H1 (cell line): ENCODE measurements around the gene RAD23A. TPM values are rescaled to one million over a fixed set of nuclear protein-coding genes. Genes with fewer than 3 reads are reported as not detected.

ENCODE experiments used
- ATF3 ChIP-seq: IDR thresholded peaks from 2 replicates; pipeline ENCODE4 v1.6.1; 2011; ENCODE audit warnings: low read depth, mild to moderate bottlenecking, low read length; ENCODE audit not compliant: insufficient read depth
- CHD1 ChIP-seq: IDR thresholded peaks from 2 replicates; pipeline ENCODE4 v1.6.1; 2012; ENCODE audit warnings: low read depth, low read length, improper control_type of control experiment
- CTCF ChIP-seq, 3 experiments: IDR thresholded peaks; 1 replicate in 2 of 3; 2 replicates in 1 of 3; pipeline versions ENCODE4 v1.5.1 to v1.6.1; 2011; ENCODE audit warnings: low read length in 3 of 3, mild to moderate bottlenecking in 3 of 3, inconsistent platforms in 2 of 3, low read depth in 1 of 3, moderate library complexity in 1 of 3; ENCODE audit not compliant: insufficient read depth in 1 of 3; ENCODE audit errors: control extremely low read depth in 1 of 3
- EGR1 ChIP-seq: IDR thresholded peaks from 2 replicates; pipeline ENCODE4 v1.6.1; 2011; ENCODE audit warnings: low read depth, low read length, borderline replicate concordance
- EP300 ChIP-seq, 2 experiments: IDR thresholded peaks; 1 replicate in 1 of 2; 2 replicates in 1 of 2; pipeline ENCODE4 v1.6.1; 2011 to 2012; ENCODE audit warnings: low read depth in 2 of 2, low read length in 2 of 2, mild to moderate bottlenecking in 2 of 2, borderline replicate concordance in 1 of 2, inconsistent platforms in 1 of 2, moderate library complexity in 1 of 2
- GTF2F1 ChIP-seq: IDR thresholded peaks from 2 replicates; pipeline ENCODE4 v1.6.1; 2012; ENCODE audit warnings: low read depth, low read length, improper control_type of control experiment, borderline replicate concordance
- JUN ChIP-seq: IDR thresholded peaks from 2 replicates; pipeline ENCODE4 v1.6.1; 2011; ENCODE audit warnings: low read depth, mild to moderate bottlenecking, improper control_type of control experiment, low read length
- KDM4A ChIP-seq: IDR thresholded peaks from one replicate; pipeline ENCODE4 v1.7.1; 2012; ENCODE audit warnings: low read depth, mild to moderate bottlenecking, moderate library complexity, low read length, inconsistent platforms; ENCODE audit not compliant: severe bottlenecking
- PHF8 ChIP-seq: fragments of 200-600 bp; sonication (generic); conservative IDR thresholded peaks from 2 replicates; pipeline ENCODE4 v1.7.1; 2012; ENCODE audit warnings: low read depth, mild to moderate bottlenecking, inconsistent platforms, low read length, moderate library complexity
- RAD21 ChIP-seq, 2 experiments: IDR thresholded peaks in 1 of 2; conservative IDR thresholded peaks in 1 of 2; 2 replicates each; pipeline ENCODE4 v1.6.1; 2011; ENCODE audit warnings: low read depth in 2 of 2, low read length in 2 of 2, improper control_type of control experiment in 1 of 2, inconsistent platforms in 1 of 2, mild to moderate bottlenecking in 1 of 2, moderate library complexity in 1 of 2
- SIX5 ChIP-seq: IDR thresholded peaks from 2 replicates; pipeline ENCODE4 v1.6.1; 2011; ENCODE audit warnings: mild to moderate bottlenecking, low read depth, low read length
- SP1 ChIP-seq: IDR thresholded peaks from 2 replicates; pipeline ENCODE4 v1.6.1; 2011; ENCODE audit warnings: low read depth, low read length
- SRF ChIP-seq: IDR thresholded peaks from 2 replicates; pipeline ENCODE4 v1.6.1; 2011; ENCODE audit warnings: mild to moderate bottlenecking, low read depth, low read length, moderate library complexity
- SUZ12 ChIP-seq: fragments of 200-600 bp; sonication (generic); IDR thresholded peaks from 2 replicates; pipeline ENCODE4 v1.6.1; 2012; ENCODE audit warnings: mild to moderate bottlenecking, inconsistent platforms, low read length, moderate library complexity, mixed read lengths
- YY1 ChIP-seq: IDR thresholded peaks from 2 replicates; pipeline ENCODE4 v1.6.1; 2011; ENCODE audit warnings: low read depth, mild to moderate bottlenecking, low read length
- polyA plus RNA-seq, 7 experiments: library from polyadenylated mRNA; depleted of rRNA in 3 of 7; stranded (reverse) in 5 of 7; unstranded in 2 of 7; fragments of >200 nt in 5 of 7; fragments of 200-250 nt in 2 of 7; gene quantifications; 1 replicate in 5 of 7; 2 replicates in 1 of 7; 4 replicates in 1 of 7; pipeline versions ENCODE4 v1.2.1 to v1.2.3, GENCODE V29; 2011 to 2013; ENCODE audit warnings: missing spikeins in 2 of 7, mixed read lengths in 2 of 7
- total RNA-seq: library from RNA; stranded (reverse); fragmentation: NEBNext Ultra II Directional; extraction: Animal tissue kit (Norgen Biotek cat#: 25700); gene quantifications from 2 replicates; pipeline ENCODE4 v1.2.1, GENCODE V29; 2021
- TF ChIP-seq, protein P1 (sequence below): IDR thresholded peaks from 2 replicates; pipeline ENCODE4 v1.6.1; 2012; ENCODE audit warnings: inconsistent platforms
- TF ChIP-seq, protein P2 (sequence below): IDR thresholded peaks from 2 replicates; pipeline ENCODE4 v1.6.1; 2012; ENCODE audit warnings: inconsistent platforms

RAD23A gene
- total and polyA plus RNA-seq, 2 of the 8 experiments (the other 6 are each of a cell fraction or from before 2014, with no cell fraction given) = 40.0 to 76.1 TPM

GRCh38 chr19:12996406-12997094 lies 50.9 kb downstream of the RAD23A start (continued):
- TF ChIP-seq RAD21 (IDR thresholded peaks at IDR 0.05 in 1 of 2, conservative IDR thresholded peaks at IDR 0.05 in 1 of 2; ENCODE audit: low read depth in 2 of 2, low read length in 2 of 2) (0 out of 4 replicates have a peak, but pooled peaks of 1 of the 2 experiments have one; percentile 7), ATF3 (no peak), SRF (no peak), KDM4A (no peak), YY1 (no peak), JUN (no peak), PHF8 (no peak), GTF2F1 (no peak), CHD1 (no peak), SIX5 (no peak), SUZ12 (peak; percentile 99), EP300 (IDR thresholded peaks at IDR 0.05; ENCODE audit: borderline replicate concordance in 1 of 2, low read depth in 2 of 2, low read length in 2 of 2) (no peak), SP1 (no peak), CTCF (IDR thresholded peaks at IDR 0.05; ENCODE audit: control extremely low read depth in 1 of 3, insufficient read depth in 1 of 3, low read depth in 1 of 3, low read length in 3 of 3) (peak in 2 of 3 experiments; percentile 16 to 45; a peak in 3 of 4 replicates), EGR1 (peak; percentile 5; the same call in 1 of the 2 replicates)
- TF ChIP-seq, protein P1, sequence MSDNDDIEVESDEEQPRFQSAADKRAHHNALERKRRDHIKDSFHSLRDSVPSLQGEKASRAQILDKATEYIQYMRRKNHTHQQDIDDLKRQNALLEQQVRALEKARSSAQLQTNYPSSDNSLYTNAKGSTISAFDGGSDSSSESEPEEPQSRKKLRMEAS = peak; percentile 73
- TF ChIP-seq, protein P2, sequence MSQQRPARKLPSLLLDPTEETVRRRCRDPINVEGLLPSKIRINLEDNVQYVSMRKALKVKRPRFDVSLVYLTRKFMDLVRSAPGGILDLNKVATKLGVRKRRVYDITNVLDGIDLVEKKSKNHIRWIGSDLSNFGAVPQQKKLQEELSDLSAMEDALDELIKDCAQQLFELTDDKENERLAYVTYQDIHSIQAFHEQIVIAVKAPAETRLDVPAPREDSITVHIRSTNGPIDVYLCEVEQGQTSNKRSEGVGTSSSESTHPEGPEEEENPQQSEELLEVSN = no peak; the same call in 1 of the 2 replicates
